GM18858 (cell line): ENCODE results near the gene MAML2.

Experiments used
- ATAC-seq: cut with Tn5 transposase; IDR thresholded peaks from one replicate; pipeline ENCODE4 v1.9.1; 2021; ENCODE audit not compliant: unreplicated experiment

Gene MAML2

GRCh38 chr11:96021901-96022650 is 320.9 kb downstream of the MAML2 start:
- no peak for ATAC-seq

GRCh38 chr11:96019810-96020747 is 322.9 kb downstream of the MAML2 start:
- ATAC-seq = no peak

GRCh38 chr11:96019281-96019680 is 323.7 kb downstream of the MAML2 start:
- no peak for ATAC-seq

- no peak for ATAC-seq
Observed at GRCh38 chr11:96017856-96018255, 325.1 kb downstream of the MAML2 start.

- no peak for ATAC-seq
Observed at GRCh38 chr11:96016978-96017502, 326.0 kb downstream of the MAML2 start.

GRCh38 chr11:96015906-96016565 is 327.0 kb downstream of the MAML2 start:
- no peak for ATAC-seq

- peak; percentile 28 for ATAC-seq
Observed at GRCh38 chr11:96014217-96014616, 328.8 kb downstream of the MAML2 start.

GRCh38 chr11:96013461-96014213 is 329.4 kb downstream of the MAML2 start:
- ATAC-seq = no peak

- peak; percentile 88 for ATAC-seq
Observed at GRCh38 chr11:96012086-96012824, 330.7 kb downstream of the MAML2 start.

GRCh38 chr11:96010683-96011082 is 332.3 kb downstream of the MAML2 start:
- no peak for ATAC-seq

- ATAC-seq = no peak
Observed at GRCh38 chr11:96008161-96008720, 334.8 kb downstream of the MAML2 start.

GRCh38 chr11:96006037-96006436 is 337.0 kb downstream of the MAML2 start:
- ATAC-seq = no peak

GRCh38 chr11:96004862-96005261 is 338.1 kb downstream of the MAML2 start:
- no peak for ATAC-seq

- no peak for ATAC-seq
Observed at GRCh38 chr11:96002754-96003290, 340.2 kb downstream of the MAML2 start.

GRCh38 chr11:96002339-96002738 is 340.7 kb downstream of the MAML2 start:
- no peak for ATAC-seq

GRCh38 chr11:96001037-96001436 is 342.0 kb downstream of the MAML2 start:
- ATAC-seq = no peak

- ATAC-seq = no peak
Observed at GRCh38 chr11:95999711-96000406, 343.1 kb downstream of the MAML2 start.

- ATAC-seq = no peak
Observed at GRCh38 chr11:95996621-95997235, 346.3 kb downstream of the MAML2 start.
